Panc1 (cell line): ENCODE data around the gene WAS. TPM values are rescaled to one million over a fixed set of nuclear protein-coding genes. Genes with fewer than 3 reads are reported as not detected.

Source experiments
- ATAC-seq: fragments of 200-7000 bp; cut with Tn5 transposase; 2 replicates; pipeline ENCODE4 v1.9.1; 2020; ENCODE audit warnings: mild to moderate bottlenecking, moderate library complexity
- BruUV-seq: library from RNA; stranded (reverse); fragments of 400-500 nt; replicated peaks from 2 replicates; lab custom pipeline; 2021; lab: Mats Ljungman, UMichigan
- CTCF ChIA-PET: fragments of 300-600 bp; sonication (Branson Sonifier 250); formaldehyde crosslinking; loops from one replicate; lab custom pipeline; 2022; ENCODE audit warnings: antibody characterized with exemption; lab: Charles Lee
- POLR2A ChIA-PET: fragments of 300-600 bp; sonication (Branson Sonifier 250); formaldehyde crosslinking; loops from one replicate; lab custom pipeline; 2022; ENCODE audit warnings: antibody characterized with exemption; lab: Charles Lee
- DNase-seq: peaks from one replicate; pipeline ENCODE4 v3.0.0-alpha.2; 2010; ENCODE audit warnings: low read depth, low spot score
- H3K27ac ChIP-seq: 2 replicates; pipeline ENCODE4 v1.5.1; 2011; ENCODE audit warnings: mild to moderate bottlenecking, low read length, inconsistent platforms
- H3K27me3 ChIP-seq: fragments of 200-500 bp; sonication (Bioruptor generic); 2 replicates; pipeline ENCODE4 v1.6.0; 2014; ENCODE audit warnings: low read length, inconsistent platforms; ENCODE audit not compliant: control insufficient read depth, insufficient read depth
- H3K36me3 ChIP-seq: fragments of 200-500 bp; sonication (Bioruptor generic); 2 replicates; pipeline ENCODE4 v1.5.1; 2014; ENCODE audit warnings: inconsistent platforms, mild to moderate bottlenecking, low read length, moderate library complexity; ENCODE audit not compliant: control insufficient read depth, insufficient read depth
- H3K4me1 ChIP-seq: 2 replicates; pipeline ENCODE4 v1.5.1; 2011; ENCODE audit warnings: inconsistent platforms, mild to moderate bottlenecking, low read length, moderate library complexity; ENCODE audit not compliant: control insufficient read depth, insufficient read depth
- H3K4me3 ChIP-seq, 2 experiments: 2 replicates each; pipeline ENCODE4 v1.5.1; 2011 to 2012; ENCODE audit warnings: low read depth in 2 of 2, low read length in 2 of 2, mild to moderate bottlenecking in 2 of 2, inconsistent platforms in 1 of 2, moderate library complexity in 1 of 2
- H3K9me3 ChIP-seq: fragments of 200-500 bp; sonication (Bioruptor generic); 2 replicates; pipeline ENCODE4 v1.5.1; 2014; ENCODE audit warnings: low read depth, mild to moderate bottlenecking, inconsistent platforms, low read length, moderate library complexity; ENCODE audit not compliant: control insufficient read depth, insufficient read depth
- CTCF ChIP-seq: fragments of 450-650 bp; IDR thresholded peaks from 2 replicates; pipeline ENCODE4 v1.5.1; 2017; ENCODE audit warnings: mild to moderate bottlenecking
- POLR2AphosphoS5 ChIP-seq: IDR thresholded peaks from 2 replicates; pipeline ENCODE4 v1.6.1; 2012; ENCODE audit warnings: mild to moderate bottlenecking, low read depth, low read length, moderate library complexity
- REST ChIP-seq, 2 experiments: IDR thresholded peaks; 2 replicates each; pipeline ENCODE4 v1.6.1; 2011 to 2012; ENCODE audit warnings: low read depth in 2 of 2, control low read depth in 1 of 2, low read length in 1 of 2, mild to moderate bottlenecking in 1 of 2, moderate library complexity in 1 of 2; ENCODE audit not compliant: insufficient read depth in 1 of 2
- SIN3A ChIP-seq: IDR thresholded peaks from 2 replicates; pipeline ENCODE4 v1.6.1; 2012; ENCODE audit warnings: low read depth, mild to moderate bottlenecking, low read length, moderate library complexity, borderline replicate concordance; ENCODE audit not compliant: insufficient read depth
- TCF7L2 ChIP-seq: IDR thresholded peaks from 2 replicates; pipeline ENCODE4 v1.6.1; 2011; ENCODE audit warnings: mild to moderate bottlenecking, low read depth, low read length, inconsistent platforms
- in situ Hi-C: cut with HindIII; loops from 2 replicates; pipeline ENCODE4 v1.10.0; 2016; ENCODE audit warnings: low sequenced_read_pairs, low pct_unique_long_range_greater_than_20kb
- intact Hi-C: fragments of 100-400 bp; cut with micrococcal nuclease; formaldehyde crosslinking; loops from one replicate; pipeline ENCODE4 v1.10.0; 2022; ENCODE audit not compliant: unreplicated experiment
- total RNA-seq: library from RNA; stranded (reverse); gene quantifications from one replicate; pipeline ENCODE4 v1.2.1, GENCODE V29; 2021; ENCODE audit not compliant: unreplicated experiment

WAS gene
- total RNA-seq, 1 experiment from 2014 or later: 0.82 TPM

GRCh38 chrX:48709522-48710112 is 26.0 kb downstream of the WAS start:
- H3K4me1 ChIP-seq: no peaks in the 10 kb centered on the region
- H3K27me3 ChIP-seq: no peaks in the 10 kb centered on the region
- intact Hi-C loops: no loop called here
- no peaks in the 10 kb centered on the region for H3K36me3 ChIP-seq
- no peak overlapping the region for H3K27ac ChIP-seq
- H3K9me3 ChIP-seq: no peaks in the 10 kb centered on the region
- no peak overlapping the region for H3K4me3 ChIP-seq
- DNase-seq (no peak), ATAC-seq (no peak)
- BruUV-seq: no TSS peak
- ChIA-PET CTCF (interaction anchor here (0.6 kb wide), 1 partner anchor 23 kb away, joined by 3 read pairs; no protein-coding TSS in a partner anchor), POLR2A (interaction anchor here (0.5 kb wide), 1 partner anchor 248 kb away, joined by 6 read pairs; no protein-coding TSS in a partner anchor)
- in situ Hi-C loops: no loop called here
- no peak for TF ChIP-seq REST (IDR thresholded peaks at IDR 0.05; ENCODE audit: insufficient read depth in 1 of 2, low read depth in 2 of 2, low read length in 1 of 2)
- no peak for TF ChIP-seq CTCF
- no peak for TF ChIP-seq SIN3A
- TF ChIP-seq TCF7L2: no peak
- no peak; the same call in 1 of the 2 replicates for TF ChIP-seq POLR2AphosphoS5

- BruUV-seq: no TSS peak
- DNase-seq (no peak), ATAC-seq (no peak)
- Histone ChIP-seq H3K36me3 (no peaks in the 10 kb centered on the region), H3K27ac (no peak overlapping the region), H3K9me3 (no peaks in the 10 kb centered on the region), H3K4me1 (no peaks in the 10 kb centered on the region), H3K27me3 (no peaks in the 10 kb centered on the region), H3K4me3 (no peak overlapping the region)
- intact Hi-C loops: no loop called here
- CTCF ChIA-PET: no interaction called here
- TF ChIP-seq REST (IDR thresholded peaks at IDR 0.05; ENCODE audit: insufficient read depth in 1 of 2, low read depth in 2 of 2, low read length in 1 of 2) (no peak), POLR2AphosphoS5 (no peak), TCF7L2 (no peak), SIN3A (no peak), CTCF (no peak)
- POLR2A ChIA-PET: no interaction called here
- in situ Hi-C loops: no loop called here
These were observed 27.7 kb downstream of the WAS start for GRCh38 chrX:48711162-48711928.
